Measurements from ENCODE around the gene RAX.

DNA sequence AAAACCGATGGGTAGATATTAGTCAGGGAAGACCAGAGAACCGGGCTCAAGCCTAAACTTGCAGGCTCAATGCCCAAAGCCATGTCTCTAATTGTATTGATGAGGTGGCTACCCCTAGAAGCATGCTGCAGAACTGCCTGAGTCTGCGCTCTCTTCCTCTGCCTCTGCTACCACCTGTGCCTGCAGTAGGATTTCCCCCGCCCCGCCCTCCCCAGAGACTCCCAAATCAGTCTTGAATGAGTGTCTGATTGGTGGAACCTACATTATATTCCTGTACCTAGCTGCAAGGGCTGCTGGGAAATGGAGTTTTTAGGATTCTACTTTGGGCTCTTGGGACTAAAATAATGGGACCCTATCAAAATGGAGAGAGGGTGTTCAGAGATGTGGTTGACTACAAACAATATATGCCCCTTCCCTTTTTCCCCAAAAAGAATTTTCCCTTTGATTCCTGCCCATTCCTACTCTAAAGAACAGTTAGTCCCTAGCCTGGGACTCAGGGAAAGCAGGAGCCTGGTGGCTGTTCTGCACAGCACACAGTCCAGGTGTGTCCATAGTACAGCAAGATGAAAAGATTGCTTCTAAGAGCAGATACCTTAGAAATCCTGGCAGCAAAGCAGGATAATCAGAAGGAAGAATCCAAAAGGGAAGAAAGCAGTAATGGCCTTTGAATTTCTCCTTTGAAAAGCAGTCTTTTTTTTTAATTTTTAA, 40.8 kb downstream of the RAX start:
- no peak for TF ChIP-seq CTCF (IDR thresholded peaks at IDR 0.05; ENCODE audit: control extremely low read depth in 1 of 3, insufficient read depth in 1 of 3, low read depth in 1 of 3, low read length in 3 of 3)
- no peak for TF ChIP-seq MAX (IDR thresholded peaks at IDR 0.05)
- TF ChIP-seq GABPA (IDR thresholded peaks at IDR 0.05; ENCODE audit: borderline replicate concordance, insufficient read depth, low read length), result no peak
- no peak for TF ChIP-seq POLR2A (IDR thresholded peaks at IDR 0.05; ENCODE audit: control extremely low read depth in 1 of 2, low read depth in 2 of 2, low read length in 2 of 2)
- no peak for TF ChIP-seq EZH2 (IDR thresholded peaks at IDR 0.05; ENCODE audit: low read depth, low read length, severe bottlenecking)
